A549 (cell line): Measurements from ENCODE around the gene TMEM259. TPM values are rescaled to one million over a fixed set of nuclear protein-coding genes. Genes with fewer than 3 reads are reported as not detected.

Experiments used
- ATAC-seq, 2 experiments: fragments of 200-7000 bp in 1 of 2; fragments of >200 bp in 1 of 2; cut with Nextera tagmentation in 1 of 2; cut with Tn5 transposase in 1 of 2; 3 replicates each; pipeline versions ENCODE4 v1.8.0 to v1.9.1; 2018 to 2020; ENCODE audit warnings: mild to moderate bottlenecking in 1 of 2, moderate library complexity in 1 of 2
- CTCF ChIA-PET: fragments of 300-600 bp; sonication (Branson Sonifier 250); formaldehyde crosslinking; extraction: SDS; loops from one replicate; lab custom pipeline; 2021; ENCODE audit warnings: antibody characterized with exemption, inconsistent platforms; lab: Yijun Ruan, JAX
- POLR2A ChIA-PET: fragments of 350-600 bp; formaldehyde crosslinking; extraction: SDS; loops from one replicate; lab custom pipeline; 2021; ENCODE audit warnings: antibody characterized with exemption, inconsistent platforms; lab: Yijun Ruan, JAX
- DNase-seq, 2 experiments: peaks; one replicate each; pipeline versions ENCODE4 v3.0.0 to v3.0.0-alpha.2; 2011 to 2016; ENCODE audit warnings: low read depth in 1 of 2, low spot score in 1 of 2
- FAIRE-seq: peaks from 2 replicates; lab custom pipeline; 2011; peaks lifted over from hg19 to GRCh38; lab: Jason Lieb, UNC
- H3K27ac ChIP-seq, 2 experiments: fragments of >200 bp; sonication (Bioruptor Twin); formaldehyde crosslinking; 3 replicates each; pipeline ENCODE4 v1.5.1; 2016 to 2017
- H3K4me1 ChIP-seq: fragments of >200 bp; sonication (Bioruptor Twin); formaldehyde crosslinking; 3 replicates; pipeline ENCODE4 v1.6.1; 2016
- H3K4me2 ChIP-seq: fragments of >200 bp; sonication (Bioruptor Twin); formaldehyde crosslinking; 3 replicates; pipeline ENCODE4 v1.6.1; 2016
- H3K4me3 ChIP-seq: fragments of >200 bp; sonication (Bioruptor Twin); formaldehyde crosslinking; 3 replicates; pipeline ENCODE4 v1.5.1; 2016
- H3K9me3 ChIP-seq: fragments of >200 bp; sonication (Bioruptor Twin); formaldehyde crosslinking; 3 replicates; pipeline ENCODE4 v1.6.1; 2016
- CBX8 ChIP-seq: fragments of 200-600 bp; sonication (generic); IDR thresholded peaks from 2 replicates; pipeline ENCODE4 v1.6.1; 2016
- EHF ChIP-seq: fragments of 250-450 bp; sonication (Bioruptor Pico); IDR thresholded peaks from 2 replicates; pipeline ENCODE4 v1.5.0; 2020; ENCODE audit warnings: mild to moderate bottlenecking
- FOSL2 ChIP-seq, 2 experiments: fragments of 450-650 bp in 1 of 2; fragments of >200 bp in 1 of 2; sonication (Bioruptor Twin) in 1 of 2; formaldehyde crosslinking; IDR thresholded peaks; 2 replicates each; pipeline versions ENCODE4 v1.5.0 to v1.6.1; 2016 to 2020; ENCODE audit warnings: mild to moderate bottlenecking in 1 of 2, moderate library complexity in 1 of 2
- GATA3 ChIP-seq: IDR thresholded peaks from 2 replicates; pipeline ENCODE4 v1.6.1; 2012; ENCODE audit warnings: borderline replicate concordance
- HDAC2 ChIP-seq: fragments of 200-600 bp; sonication (generic); IDR thresholded peaks from 2 replicates; pipeline ENCODE4 v1.6.1; 2016
- HOXB5 ChIP-seq: fragments of 250-450 bp; sonication (Bioruptor Pico); IDR thresholded peaks from 2 replicates; pipeline ENCODE4 v1.5.0; 2020; ENCODE audit warnings: mild to moderate bottlenecking, moderate library complexity
- JUN ChIP-seq, 2 experiments: fragments of >200 bp; sonication (Bioruptor Twin); formaldehyde crosslinking; IDR thresholded peaks; 2 replicates in 1 of 2; 3 replicates in 1 of 2; pipeline ENCODE4 v1.6.1; 2016 to 2017
- KDM5A ChIP-seq: fragments of 200-600 bp; sonication (generic); IDR thresholded peaks from 2 replicates; pipeline ENCODE4 v1.6.1; 2016; ENCODE audit warnings: antibody characterized with exemption, mild to moderate bottlenecking
- POLR2A ChIP-seq: IDR thresholded peaks from 2 replicates; pipeline ENCODE4 v1.6.1; 2012; ENCODE audit warnings: mild to moderate bottlenecking, low read length
- POLR2AphosphoS2 ChIP-seq: conservative IDR thresholded peaks from 2 replicates; pipeline ENCODE4 v1.6.1; 2012; ENCODE audit warnings: low read length, improper control_type of control experiment, inconsistent platforms
- RAD21 ChIP-seq, 2 experiments: fragments of >200 bp in 1 of 2; sonication (Bioruptor Twin) in 1 of 2; formaldehyde crosslinking in 1 of 2; IDR thresholded peaks in 1 of 2; conservative IDR thresholded peaks in 1 of 2; 2 replicates in 1 of 2; 3 replicates in 1 of 2; pipeline ENCODE4 v1.6.1; 2012 to 2018; ENCODE audit warnings: inconsistent platforms in 1 of 2
- RARB ChIP-seq: fragments of 250-450 bp; sonication (Bioruptor Pico); IDR thresholded peaks from 2 replicates; pipeline ENCODE4 v1.8.0; 2021; ENCODE audit warnings: mild to moderate bottlenecking, moderate library complexity
- RCOR1 ChIP-seq: fragments of 150-350 bp; IDR thresholded peaks from 2 replicates; pipeline ENCODE4 v1.6.1; 2014; ENCODE audit warnings: antibody characterized with exemption, low read length, low read depth
- RFX5 ChIP-seq: fragments of 450-650 bp; IDR thresholded peaks from 2 replicates; pipeline ENCODE4 v1.7.1; 2014; ENCODE audit warnings: antibody characterized with exemption, mild to moderate bottlenecking, moderate library complexity
- TP53 ChIP-seq: fragments of 250-450 bp; sonication (Bioruptor Pico); IDR thresholded peaks from 2 replicates; pipeline ENCODE4 v1.5.0; 2021; ENCODE audit warnings: mild to moderate bottlenecking, moderate library complexity
- ZC3H11A ChIP-seq: fragments of 450-650 bp; IDR thresholded peaks from 2 replicates; pipeline ENCODE4 v1.6.1; 2014; ENCODE audit warnings: antibody characterized with exemption, mild to moderate bottlenecking
- WGBS: methylation state at CpG from one replicate; pipeline ENCODE4 v1.1.6; 2017; ENCODE audit errors: missing lambda C conversion rate; 5-methylcytosine and 5-hydroxymethylcytosine counted together
- polyA plus RNA-seq, 4 experiments: library from polyadenylated mRNA; depleted of rRNA in 3 of 4; stranded (reverse); fragments of >200 nt; fragmentation: RNase III in 1 of 4; extraction: RNeasy Plus Mini Kit Qiagen cat#74134 plus additional on column Dnase treatment in 1 of 4; gene quantifications; 2 replicates in 3 of 4; 3 replicates in 1 of 4; pipeline ENCODE4 v1.2.3, GENCODE V29; 2011 to 2017
- TF ChIP-seq, protein P1 (sequence below): fragments of 200-600 bp; sonication (generic); IDR thresholded peaks from 2 replicates; pipeline ENCODE4 v1.6.1; 2016; ENCODE audit warnings: antibody characterized with exemption, mild to moderate bottlenecking, moderate library complexity
- TF ChIP-seq, protein P2 (sequence below): fragments of >200 bp; sonication (Bioruptor Twin); formaldehyde crosslinking; IDR thresholded peaks from 3 replicates; pipeline ENCODE4 v1.5.1; 2016
- TF ChIP-seq, protein P3 (sequence below): IDR thresholded peaks from 2 replicates; pipeline ENCODE4 v1.6.1; 2012; ENCODE audit warnings: low read depth, borderline replicate concordance

The TMEM259 gene
- polyA plus RNA-seq, 2 of the 4 experiments (the other 2 are of a cell fraction), result 45.6 to 78.3 TPM

DNA sequence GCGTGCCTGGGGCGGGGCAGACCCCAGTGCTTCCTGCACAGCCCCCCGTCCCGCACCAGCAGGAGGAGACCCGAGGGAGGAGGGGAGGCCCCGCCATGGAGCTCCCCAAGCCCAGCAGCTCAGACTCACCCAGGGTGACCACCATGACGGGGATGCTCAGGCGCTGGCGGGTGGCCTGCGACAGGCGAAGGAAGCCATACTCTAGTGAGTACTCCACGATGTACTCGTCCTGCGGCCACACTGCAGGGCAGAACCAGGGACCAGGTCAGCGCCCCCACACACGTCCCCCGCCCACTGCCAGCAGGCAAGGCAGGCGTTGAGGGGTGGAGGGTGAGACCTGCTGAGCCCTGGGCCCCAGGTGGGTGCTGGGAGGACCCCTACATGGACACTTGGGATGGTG lies 8.6 kb downstream of the TMEM259 start (continued):
- TF ChIP-seq, protein P1, sequence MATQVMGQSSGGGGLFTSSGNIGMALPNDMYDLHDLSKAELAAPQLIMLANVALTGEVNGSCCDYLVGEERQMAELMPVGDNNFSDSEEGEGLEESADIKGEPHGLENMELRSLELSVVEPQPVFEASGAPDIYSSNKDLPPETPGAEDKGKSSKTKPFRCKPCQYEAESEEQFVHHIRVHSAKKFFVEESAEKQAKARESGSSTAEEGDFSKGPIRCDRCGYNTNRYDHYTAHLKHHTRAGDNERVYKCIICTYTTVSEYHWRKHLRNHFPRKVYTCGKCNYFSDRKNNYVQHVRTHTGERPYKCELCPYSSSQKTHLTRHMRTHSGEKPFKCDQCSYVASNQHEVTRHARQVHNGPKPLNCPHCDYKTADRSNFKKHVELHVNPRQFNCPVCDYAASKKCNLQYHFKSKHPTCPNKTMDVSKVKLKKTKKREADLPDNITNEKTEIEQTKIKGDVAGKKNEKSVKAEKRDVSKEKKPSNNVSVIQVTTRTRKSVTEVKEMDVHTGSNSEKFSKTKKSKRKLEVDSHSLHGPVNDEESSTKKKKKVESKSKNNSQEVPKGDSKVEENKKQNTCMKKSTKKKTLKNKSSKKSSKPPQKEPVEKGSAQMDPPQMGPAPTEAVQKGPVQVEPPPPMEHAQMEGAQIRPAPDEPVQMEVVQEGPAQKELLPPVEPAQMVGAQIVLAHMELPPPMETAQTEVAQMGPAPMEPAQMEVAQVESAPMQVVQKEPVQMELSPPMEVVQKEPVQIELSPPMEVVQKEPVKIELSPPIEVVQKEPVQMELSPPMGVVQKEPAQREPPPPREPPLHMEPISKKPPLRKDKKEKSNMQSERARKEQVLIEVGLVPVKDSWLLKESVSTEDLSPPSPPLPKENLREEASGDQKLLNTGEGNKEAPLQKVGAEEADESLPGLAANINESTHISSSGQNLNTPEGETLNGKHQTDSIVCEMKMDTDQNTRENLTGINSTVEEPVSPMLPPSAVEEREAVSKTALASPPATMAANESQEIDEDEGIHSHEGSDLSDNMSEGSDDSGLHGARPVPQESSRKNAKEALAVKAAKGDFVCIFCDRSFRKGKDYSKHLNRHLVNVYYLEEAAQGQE, result no peak
- TF ChIP-seq POLR2AphosphoS2 (no peak), FOSL2 (IDR thresholded peaks at IDR 0.05) (no peak), FOSL2 (CRISPR knock-in tag; IDR thresholded peaks at IDR 0.05) (no peak), RAD21 (conservative IDR thresholded peaks at IDR 0.05 in 1 of 2, IDR thresholded peaks at IDR 0.05 in 1 of 2) (no peak), HDAC2 (no peak), JUN (IDR thresholded peaks at IDR 0.05) (no peak), GATA3 (no peak)
- TF ChIP-seq, protein P2, sequence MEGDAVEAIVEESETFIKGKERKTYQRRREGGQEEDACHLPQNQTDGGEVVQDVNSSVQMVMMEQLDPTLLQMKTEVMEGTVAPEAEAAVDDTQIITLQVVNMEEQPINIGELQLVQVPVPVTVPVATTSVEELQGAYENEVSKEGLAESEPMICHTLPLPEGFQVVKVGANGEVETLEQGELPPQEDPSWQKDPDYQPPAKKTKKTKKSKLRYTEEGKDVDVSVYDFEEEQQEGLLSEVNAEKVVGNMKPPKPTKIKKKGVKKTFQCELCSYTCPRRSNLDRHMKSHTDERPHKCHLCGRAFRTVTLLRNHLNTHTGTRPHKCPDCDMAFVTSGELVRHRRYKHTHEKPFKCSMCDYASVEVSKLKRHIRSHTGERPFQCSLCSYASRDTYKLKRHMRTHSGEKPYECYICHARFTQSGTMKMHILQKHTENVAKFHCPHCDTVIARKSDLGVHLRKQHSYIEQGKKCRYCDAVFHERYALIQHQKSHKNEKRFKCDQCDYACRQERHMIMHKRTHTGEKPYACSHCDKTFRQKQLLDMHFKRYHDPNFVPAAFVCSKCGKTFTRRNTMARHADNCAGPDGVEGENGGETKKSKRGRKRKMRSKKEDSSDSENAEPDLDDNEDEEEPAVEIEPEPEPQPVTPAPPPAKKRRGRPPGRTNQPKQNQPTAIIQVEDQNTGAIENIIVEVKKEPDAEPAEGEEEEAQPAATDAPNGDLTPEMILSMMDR, result no peak
- TF ChIP-seq, protein P3, sequence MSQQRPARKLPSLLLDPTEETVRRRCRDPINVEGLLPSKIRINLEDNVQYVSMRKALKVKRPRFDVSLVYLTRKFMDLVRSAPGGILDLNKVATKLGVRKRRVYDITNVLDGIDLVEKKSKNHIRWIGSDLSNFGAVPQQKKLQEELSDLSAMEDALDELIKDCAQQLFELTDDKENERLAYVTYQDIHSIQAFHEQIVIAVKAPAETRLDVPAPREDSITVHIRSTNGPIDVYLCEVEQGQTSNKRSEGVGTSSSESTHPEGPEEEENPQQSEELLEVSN, result no peak

DNA sequence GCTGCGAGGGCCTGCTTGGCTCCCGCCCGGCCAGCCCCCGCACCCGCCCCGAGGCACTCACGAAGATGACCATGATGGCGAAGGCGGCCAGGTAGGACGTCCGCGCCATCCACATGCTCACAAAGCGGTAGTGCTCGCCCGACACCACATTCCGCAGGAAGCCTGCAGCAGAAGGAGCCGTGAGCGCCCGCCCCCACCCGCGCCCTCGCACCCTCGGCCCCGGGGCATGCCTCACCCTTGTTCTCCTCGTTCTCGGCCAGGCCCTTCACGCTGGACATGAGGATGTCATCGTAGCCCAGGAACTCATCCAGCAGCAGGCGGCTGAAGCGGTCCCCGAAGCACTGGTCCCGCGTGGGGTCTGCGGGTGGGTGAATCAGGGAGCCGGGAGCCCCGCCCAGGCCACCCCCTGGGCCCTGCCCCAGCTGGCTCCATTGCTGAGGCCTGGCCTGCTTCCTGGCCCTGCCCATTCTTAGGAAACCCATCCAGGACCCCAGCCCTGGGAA lies 9.0 kb downstream of the TMEM259 start:
- ChIA-PET POLR2A (no interaction called here), CTCF (interaction anchor here (2.7 kb wide), 1 partner anchor 232 kb away, joined by 6 read pairs; no protein-coding TSS in a partner anchor)
- H3K4me1 ChIP-seq, result peaks cover 10% of the 10 kb centered on the region
- DNase-seq, result no peak
- TF ChIP-seq EHF (no peak), RCOR1 (no peak), KDM5A (no peak), ZC3H11A (no peak), HOXB5 (CRISPR knock-in tag) (no peak), RARB (CRISPR knock-in tag) (no peak), RFX5 (no peak), POLR2A (no peak), TP53 (CRISPR knock-in tag) (no peak), CBX8 (no peak)
- no peaks in the 10 kb centered on the region for H3K9me3 ChIP-seq
- H3K4me2 ChIP-seq, result no peak overlapping the region
- no peak overlapping the region for H3K27ac ChIP-seq
- ATAC-seq, result no peak
- FAIRE-seq, result no peak
- no peak overlapping the region for H3K4me3 ChIP-seq
- WGBS, result 98% methylated on average over 23 of the region's 36 CpGs
